Measurements from ENCODE around the gene RPL22.
"Not testable (repeated sequence)": the region's sequence is repeated elsewhere in the genome, so short reads cannot be mapped to it uniquely, and the experiment has no call there.

The RPL22 gene

DNA sequence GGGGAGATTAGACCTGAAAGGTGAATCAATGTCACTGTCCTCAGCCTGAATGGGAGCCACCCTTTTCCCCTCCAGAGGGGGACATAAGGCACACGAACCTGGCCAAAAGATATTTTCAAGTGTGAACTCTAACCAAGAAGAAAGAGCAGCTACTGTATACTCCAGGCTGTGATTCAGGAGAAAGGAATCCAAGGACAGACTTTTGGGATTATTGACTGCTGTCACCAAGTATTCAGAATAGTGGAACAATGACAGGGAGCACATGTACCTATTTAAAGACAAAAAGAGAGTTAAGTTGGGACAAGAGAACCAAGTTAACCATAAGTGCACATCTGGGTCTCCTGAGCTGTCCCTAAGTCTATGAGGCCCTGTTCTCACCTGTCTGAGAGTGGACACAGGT, 34.0 kb upstream of the RPL22 start:
- DNase-seq: no peak

DNA sequence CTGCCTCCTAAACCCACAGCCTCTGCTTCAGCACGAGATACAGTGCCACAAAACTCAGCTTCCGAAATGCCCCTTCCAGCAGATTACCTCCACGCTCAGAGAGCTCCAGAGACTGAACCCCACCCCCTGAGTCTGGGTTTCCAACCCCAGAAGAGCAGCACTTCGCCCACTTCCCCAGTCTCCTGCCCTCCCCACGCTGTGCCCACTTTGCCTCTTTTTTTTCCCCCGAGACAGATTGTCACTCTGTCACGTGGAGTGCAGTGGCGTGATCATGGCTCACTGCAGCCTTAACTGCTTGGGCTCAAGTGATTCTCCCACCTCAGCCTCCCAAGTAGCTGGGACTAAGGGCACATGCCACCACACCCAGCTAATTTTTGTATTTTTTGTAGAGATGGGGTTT, 26.3 kb upstream of the RPL22 start:
- DNase-seq: no peak

DNA sequence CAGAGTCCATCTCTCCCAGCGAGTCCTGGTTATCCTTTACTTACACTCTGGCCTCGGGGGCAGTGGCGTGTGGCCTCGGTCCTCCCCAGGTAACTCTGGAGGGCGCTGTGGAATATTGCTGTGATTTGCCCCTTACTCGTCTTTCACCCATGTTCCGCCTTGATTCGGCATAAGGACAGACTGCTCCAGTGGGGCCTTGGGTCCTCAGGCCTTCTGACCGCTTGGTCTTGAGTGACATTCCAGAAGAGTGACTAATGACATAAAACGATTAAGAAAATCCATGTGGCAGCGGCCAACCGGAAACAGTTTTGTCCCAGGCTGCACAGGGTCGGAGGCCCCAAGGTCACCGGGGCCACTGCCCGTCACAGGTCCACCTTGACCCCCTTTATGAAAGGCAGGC, 25.3 kb upstream of the RPL22 start:
- DNase-seq: no peak

DNA sequence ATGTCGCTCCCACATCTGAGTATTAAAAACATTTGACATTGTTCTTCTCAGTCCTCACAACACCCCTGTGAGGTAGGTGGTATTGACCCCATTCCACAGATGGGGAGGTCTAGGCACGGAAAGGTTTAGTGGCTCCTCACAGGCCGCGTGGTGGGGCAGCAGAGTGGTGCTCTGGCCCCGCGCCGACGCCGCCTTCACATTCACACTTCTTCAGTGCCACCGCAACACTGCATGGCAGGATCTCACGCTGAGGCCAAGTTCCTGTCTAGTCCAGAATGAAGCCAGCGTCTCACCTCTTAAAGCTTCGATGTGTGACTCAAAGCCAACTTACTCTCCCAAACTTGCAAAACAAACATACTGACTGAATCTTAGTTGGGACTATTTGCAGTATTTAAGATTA, 24.2 kb upstream of the RPL22 start:
- no peak for DNase-seq

DNA sequence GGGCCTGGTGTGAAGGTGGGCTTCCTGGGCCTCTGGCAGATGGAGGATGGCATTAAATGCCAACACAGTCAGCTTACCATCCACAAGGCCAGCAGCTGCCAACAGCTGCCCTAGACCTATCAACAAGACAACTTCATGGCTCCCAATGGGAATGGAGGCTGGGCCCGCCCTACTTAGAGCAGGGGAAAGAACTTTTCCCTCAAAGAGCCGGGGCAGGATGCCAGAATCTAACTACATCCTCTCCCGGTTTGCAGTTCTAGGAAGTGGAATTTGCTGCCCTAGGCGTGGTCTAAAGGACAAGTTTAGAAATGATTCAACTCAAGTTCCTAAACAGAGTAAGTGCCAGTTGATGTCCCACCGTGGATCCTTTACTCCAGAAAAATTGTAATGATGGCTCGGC, 23.2 kb upstream of the RPL22 start:
- no peak for DNase-seq

DNA sequence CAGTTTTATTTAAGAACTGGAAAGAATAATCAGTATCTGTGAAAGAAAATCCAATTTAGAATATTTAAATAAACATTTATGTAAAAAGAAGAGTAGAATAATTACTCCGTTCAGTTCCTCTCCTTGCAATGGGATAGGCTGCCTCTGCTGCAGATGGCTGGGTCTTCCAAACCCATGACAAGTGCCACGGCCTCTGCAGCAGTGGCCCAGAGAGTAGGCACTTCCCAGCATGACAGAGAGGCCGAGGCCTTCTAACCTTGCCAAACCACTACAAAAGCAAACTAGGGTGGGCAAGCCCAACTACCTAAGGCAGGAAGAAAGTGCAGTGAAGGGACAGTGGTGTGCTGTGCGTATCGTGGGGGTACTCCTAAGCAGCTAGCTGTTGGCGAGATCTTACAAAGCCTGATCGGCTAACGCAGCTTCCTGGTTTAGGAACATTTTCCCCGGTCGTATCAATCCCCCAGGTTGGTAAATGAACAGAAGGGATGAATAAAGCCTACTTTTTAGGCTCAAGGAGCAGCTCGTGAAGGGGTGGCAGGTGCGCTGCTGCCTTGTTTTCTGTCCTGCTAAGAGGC, 21.9 kb upstream of the RPL22 start:
- DNase-seq: no peak

DNA sequence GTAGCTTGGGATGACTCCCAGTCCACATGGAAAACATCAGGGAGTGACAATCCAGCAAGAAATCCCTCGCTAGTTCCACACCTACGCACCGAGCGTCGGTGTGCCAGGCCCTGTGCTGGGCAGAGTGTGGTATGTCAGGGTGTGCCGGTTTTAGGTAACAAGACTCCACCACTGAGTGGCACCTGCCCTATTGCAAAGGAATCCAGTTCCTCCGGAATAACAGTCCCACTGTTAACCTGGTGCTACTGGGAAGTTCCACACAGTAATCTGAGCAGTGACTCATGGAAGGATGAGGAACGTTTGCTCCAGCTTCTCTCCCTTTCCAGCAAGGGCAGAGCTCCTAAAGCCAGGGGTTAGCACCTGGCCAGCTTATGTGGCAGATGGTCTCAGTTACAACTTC, 20.8 kb upstream of the RPL22 start:
- no peak for DNase-seq

DNA sequence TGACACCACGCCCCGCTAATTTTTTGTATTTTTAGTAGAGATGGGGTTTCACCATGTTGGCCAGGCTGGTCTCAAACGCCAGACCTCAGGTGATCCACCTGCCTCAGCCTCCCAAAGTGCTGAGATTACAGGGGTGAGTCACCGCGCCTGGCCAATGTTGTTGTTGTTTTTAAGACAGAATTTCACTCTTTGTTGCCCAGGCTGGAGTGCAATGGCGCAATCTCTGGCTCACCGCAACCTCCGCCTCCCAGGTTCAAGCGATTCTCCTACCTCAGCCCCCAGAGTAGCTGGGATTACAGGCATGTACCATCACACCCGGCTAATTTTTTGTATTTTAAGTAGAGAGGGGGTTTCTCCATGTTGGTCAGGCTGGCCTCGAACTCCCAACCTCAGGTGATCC, 20.2 kb upstream of the RPL22 start:
- not testable (repeated sequence) for DNase-seq

DNA sequence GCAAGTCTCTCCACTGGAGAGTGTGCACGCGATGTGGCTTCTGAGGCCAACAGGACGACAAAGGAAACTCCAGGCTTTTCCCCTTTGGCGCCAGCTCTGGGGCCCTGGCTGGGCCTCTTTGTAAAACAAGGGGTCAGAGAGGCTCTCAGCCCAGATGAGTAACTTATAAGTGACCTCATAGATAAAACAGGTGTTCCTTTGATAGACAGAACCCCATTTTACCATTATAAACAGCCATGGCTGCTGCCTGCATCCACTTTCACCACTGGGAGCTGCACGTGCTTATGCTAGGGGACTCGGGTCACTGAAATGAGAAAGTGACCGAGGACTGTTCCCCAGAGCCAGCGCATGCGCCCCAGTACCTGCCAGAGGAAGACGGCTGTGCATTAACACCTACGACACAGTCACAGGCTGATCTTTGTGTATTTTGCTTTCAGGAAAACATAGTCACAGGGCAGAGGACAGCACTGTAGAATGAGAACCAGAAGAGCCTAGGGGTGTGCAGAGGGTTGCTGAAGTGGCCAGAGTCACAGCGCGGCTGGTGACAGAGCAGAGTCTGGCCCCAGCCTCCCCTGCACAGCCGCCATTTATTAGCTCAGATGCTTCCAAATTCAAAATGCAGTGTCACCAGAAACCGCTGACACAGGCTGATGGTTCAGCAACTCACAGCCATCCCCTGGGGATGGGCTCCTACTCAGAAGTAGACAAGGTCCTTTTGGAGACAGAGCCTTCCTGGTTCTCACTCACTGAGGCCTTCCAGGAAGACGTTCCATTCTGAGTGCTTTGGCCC, 19.2 kb upstream of the RPL22 start:
- no peak for DNase-seq

DNA sequence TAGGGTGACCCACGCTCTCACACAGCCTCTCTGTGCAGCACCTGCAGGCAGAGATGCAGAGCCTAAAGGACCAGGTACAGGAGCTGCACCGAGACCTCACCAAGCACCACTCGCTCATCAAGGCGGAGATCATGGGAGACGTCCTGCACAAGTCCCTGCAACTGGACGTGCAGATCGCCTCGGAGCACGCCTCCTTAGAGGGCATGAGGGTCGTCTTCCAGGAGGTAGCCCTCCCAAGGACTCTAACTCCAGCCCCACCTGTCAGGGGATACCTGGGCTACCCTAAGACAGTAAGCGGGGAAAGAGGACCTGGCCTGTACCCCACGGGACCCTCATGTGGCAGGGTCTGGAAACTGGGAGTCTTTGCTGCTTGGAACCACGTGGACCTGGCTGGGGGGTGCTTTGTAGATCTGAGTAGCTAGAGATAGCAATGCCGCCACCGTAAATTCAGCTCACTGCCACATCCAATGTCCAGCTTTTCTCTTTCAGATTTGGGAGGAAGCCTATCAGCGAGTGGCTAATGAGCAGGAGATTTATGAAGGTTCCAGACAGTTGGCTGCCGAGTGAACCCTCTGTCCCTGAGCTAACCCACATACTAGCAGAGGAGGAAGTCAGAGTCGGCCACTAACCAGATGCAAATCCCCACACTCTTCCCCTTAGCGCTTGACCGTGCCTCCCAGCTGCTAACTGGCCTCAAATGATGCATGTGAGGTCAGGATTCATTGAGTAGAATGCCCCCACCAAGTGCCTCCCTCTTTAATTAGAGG, 13.0 kb upstream of the RPL22 start:
- no peak for DNase-seq

DNA sequence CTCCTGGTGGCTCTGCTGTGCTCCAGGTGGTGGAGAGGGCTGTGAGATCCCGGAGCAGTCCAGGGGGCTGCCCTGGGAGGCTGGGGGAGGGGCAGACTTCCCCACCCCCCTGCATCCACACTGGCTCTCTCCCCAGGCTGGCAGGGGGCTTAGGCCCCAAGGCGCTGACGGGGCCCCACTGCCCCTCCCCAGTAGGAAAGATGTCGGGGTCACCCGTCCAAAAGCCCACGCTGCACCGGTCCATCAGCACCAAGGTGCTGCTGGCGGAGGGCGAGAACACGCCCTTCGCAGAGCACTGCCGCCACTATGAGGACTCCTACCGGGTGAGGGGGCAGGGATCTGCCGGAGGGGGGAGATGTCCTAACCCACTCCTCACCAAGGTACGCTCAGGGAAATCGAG, 12.3 kb upstream of the RPL22 start:
- no peak for DNase-seq

DNA sequence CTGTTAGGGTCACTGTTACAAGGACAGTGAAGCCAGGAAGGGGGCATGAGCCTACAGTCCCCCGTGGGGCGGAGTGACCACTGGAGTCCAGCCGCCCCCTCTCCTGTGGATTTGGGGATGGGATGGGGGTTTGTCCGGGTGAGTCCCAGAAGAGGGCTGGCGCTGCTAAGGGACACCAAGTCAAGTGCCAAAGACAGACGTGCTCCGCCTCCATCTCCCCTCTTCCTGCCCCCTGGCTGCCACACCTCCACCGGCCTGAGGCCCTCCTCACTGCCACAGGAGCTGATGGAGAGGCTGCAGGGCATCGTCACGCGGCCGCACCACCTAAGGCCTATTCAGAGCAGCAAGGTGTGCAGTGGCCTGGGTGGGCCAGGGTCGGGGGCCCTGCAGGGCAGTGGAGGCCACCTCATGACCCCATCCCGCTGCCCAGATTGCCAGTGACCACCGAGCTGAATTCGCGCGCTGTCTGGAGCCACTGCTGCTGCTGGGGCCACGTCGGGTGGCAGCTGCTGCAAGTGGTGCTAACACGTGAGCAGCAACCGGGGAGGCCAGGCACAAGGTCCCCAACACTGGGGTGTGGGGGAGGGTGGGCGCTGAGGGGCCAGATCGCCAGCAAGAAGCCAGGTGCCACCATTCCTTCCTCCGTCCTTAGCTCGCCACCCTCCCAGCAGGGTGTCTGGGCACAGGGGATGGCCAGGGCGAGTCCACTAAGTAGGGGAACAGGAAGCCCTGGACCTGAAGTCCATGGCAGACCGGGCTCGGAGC, 11.4 kb upstream of the RPL22 start:
- DNase-seq: no peak

DNA sequence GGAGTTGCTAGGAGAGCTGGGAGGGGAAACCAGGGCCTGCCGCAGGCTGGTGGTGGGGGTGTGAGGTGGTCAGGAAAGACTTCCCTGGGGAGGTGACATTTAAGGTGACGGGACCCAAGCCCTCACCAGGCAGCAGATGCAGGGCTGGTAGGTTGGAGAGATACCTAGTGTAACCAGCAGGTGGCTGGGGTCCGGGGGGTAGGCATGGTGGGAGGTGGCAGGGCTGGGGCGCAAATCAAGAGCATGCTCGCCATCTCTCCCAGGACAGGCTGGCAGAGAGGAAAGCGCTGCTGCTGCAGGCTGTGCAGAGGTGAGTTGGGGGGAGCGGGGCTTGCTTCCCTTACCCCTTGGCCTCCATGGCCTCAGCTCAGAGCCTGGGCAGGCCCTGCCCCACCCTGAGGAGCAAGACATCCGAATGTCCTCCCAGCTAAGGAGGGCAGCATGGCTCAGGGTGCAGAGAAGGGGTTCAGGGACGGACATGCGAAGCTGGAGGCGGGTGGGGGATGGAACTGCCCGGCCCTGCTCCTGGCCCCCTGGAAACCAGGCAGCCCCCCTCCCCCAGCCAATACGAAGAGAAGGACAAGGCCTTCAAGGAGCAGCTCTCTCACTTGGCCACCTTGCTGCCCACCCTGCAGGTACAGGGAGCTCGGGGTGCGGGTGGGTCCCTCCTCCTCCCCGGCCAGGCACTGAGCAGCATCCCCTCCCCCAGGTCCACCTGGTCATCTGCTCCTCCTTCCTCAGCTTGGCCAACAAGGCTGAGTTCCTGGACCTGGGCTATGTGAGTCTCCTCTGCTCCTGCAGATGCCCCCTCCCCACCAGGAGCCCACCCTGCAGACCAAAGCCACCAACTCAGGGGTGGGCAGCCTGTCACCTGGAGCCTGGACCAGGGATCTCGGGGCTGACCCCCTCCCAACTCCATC, 10.5 kb upstream of the RPL22 start:
- DNase-seq: no peak

DNA sequence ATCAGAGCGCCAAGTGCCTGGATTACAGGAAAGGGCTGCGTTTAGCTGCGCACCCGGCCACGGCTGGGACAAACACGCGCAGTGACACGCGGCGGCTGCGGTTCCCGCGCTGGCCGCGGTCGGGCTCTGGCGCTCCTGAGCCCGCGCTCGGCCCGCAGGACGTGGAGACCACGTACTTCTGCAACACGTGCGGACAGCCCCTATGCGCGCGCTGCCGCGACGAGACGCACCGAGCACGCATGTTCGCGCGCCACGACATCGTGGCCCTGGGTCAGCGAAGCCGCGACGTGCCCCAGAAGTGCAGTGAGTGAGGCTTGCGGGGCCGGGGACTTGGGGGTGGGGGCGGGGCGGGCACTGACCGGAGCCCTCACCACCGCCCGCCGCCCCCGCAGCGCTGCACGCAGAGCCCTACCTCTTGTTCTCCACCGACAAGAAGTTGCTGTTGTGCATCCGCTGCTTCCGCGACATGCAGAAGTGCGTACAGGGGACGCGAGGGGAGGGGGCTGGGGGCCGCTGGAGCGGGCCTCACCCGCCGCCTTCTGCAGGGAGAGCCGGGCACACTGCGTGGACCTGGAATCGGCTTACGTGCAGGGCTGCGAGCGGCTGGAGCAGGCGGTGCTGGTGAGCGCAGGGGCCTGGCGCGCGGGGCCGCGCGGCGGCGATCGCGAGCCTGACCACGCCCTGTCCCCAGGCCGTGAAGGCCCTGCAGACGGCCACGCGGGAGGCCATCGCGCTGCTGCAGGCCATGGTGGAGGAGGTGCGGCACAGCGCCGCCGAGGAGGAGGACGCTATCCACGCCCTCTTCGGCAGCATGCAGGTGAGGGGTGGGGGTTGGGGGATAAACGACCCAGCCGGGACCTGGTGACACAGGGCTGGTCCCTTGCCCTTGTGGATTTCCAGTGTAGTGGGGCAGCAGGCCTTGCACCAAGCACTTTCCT, 9.6 kb upstream of the RPL22 start:
- DNase-seq: no peak

DNA sequence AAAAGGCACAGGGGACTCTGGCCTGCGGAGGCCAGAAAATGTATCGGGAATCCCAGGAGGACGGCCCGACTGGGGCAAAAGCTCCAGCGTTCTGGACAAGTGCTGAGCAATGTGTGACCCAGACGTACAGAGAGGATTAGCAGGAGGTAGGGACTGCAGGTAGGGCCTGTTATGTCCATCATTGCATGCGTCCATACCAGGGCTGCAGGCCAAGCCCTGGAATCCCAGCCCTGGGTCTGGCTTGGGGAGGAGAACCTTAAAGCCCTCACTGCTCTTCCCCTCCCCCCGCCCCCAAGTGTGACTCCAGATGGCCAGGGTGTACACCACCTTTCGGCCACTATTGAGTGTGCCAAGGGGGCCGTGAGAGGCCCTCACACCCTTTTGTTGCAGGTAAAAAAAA, 8.5 kb upstream of the RPL22 start:
- DNase-seq: no peak

DNA sequence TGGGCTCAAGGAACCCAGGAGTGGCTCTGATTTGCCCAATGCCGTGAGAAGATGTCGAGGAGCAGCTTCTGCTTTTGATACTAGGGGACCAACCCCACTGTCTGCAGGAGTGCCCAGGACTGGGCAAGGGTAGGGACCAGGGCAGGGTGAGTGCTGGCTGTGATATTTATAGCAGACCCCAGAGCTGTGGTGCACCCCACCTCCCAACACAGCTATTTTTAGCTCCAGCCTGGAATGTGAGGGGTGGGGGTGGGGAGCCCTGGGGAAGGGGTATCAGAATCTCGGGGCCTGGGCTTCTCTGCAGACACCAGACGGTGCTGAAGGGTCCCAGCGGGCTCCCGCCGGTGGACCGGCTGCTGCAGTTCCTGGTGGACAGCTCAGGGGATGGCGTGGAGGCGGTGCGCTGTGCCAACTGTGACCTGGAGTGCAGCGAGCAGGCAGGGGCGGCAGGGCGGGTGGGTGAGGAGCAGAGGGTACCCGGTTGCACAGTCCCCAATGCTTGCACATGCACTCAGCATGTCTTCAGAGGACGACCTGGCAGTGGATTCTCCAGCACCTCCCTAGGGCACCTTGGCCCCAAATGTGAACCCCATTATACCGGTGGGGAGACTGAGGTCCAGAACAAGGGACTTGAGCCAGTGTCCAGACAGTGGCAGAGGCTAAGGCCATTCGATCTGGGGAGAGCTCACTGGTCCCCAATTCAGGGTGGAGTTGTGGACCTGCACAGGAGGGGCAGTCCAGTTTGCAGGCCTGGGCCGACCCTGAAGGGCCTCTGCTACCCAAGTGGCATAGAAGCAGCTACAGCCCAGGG, 7.9 kb upstream of the RPL22 start:
- no peak for DNase-seq

DNA sequence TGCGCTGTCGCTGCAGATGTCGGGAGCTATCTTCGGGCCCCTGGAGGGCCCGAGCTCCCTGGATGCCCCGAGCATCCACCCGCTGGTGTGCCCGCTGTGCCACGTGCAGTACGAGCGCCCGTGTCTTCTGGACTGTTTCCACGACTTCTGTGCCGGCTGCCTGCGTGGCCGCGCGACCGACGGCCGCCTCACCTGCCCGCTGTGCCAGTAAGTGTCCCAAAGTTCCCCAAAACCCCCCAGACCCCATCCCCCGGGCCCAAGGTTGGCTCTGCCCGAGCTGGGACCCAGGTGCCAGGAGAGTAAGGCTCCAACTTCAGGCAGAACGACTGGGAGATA, 7.1 kb upstream of the RPL22 start:
- DNase-seq: no peak

DNA sequence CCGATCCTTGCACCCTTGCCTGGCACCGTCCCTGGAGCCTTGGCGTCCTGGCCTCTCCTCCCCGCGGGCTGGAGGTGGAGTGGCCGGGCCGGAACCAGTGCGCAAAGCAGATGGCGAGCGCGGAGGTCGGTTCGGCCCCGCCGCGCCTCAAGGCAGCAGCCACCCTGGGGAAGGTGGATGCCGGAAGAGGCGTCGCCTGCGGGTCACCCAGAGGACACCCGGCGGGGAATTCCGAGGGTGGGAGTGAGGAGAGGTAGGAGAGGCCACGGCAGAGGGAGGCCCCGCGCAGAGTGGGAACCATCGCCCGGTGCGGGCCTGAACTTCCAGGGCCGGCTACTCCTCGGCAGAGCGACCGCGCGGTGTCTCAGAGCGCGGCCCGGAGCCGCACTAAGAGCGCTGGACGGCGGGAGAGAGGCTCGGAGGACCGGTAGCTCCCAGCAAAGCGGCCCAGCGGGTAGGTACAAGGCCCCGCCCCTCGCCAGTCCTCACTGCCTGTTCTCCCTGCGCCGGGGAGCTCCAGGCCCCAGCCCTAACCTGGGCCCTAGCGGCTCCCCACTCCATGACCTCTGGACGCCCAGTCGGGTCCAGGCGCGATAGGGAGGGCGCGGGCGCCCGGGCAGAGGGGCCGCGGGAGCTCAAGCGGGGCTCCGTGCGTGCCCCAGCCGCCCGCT, 6.6 kb upstream of the RPL22 start, which contains the start of gene RNF207:
TSS of gene RNF207 (plus strand) at position 271 of the 671 bp plus-strand sequence. CDS start 417 bp downstream, outside the sequence.
- DNase-seq: no peak

DNA sequence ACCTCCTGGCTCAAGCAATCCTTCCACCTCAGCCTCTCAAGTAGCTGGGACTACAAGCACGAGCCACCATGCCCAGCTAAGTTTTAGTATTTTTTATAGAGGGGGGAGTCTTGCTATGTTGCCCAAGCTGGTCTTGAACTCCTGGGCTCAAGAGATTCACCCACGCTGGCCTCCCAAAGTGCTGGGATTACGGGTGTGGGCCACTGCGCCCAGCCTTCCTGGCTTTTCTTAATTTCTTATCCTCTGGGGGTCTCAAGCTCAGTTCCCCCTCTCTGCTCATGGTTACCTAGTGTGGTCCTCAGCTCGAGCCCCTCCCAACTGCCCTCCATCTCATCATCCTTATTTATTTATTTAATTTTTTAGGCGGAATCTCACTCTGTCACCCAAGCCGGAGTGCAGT, 2.9 kb upstream of the RPL22 start:
- DNase-seq: no peak

Measured in cerebellar nuclear complex (tissue), 1 donor.